ENCODE results near the gene RPS15.

RPS15 gene

DNA sequence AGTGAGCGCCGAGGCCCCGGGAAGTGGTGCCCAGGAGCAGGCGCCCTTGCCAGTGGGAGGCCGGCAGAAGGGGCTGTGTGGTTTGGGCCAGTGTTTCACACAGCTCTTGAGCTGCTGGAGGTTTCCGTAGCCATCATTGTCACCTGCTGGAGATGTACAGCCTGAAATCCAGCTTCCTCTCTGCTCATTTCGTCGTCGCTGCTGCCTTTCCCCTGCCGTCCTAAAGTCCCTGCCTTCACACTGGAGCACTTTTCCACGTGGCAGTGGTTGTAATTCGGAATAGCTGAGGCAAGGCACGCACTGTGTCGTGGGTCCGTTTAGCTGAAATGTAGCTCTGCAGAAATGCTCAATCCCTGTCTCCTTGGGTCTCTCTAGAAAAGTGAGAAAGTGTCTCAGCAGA, 17.6 kb upstream of the RPS15 start:
- DNase-seq (ENCODE audit: low read depth) = no peak

DNA sequence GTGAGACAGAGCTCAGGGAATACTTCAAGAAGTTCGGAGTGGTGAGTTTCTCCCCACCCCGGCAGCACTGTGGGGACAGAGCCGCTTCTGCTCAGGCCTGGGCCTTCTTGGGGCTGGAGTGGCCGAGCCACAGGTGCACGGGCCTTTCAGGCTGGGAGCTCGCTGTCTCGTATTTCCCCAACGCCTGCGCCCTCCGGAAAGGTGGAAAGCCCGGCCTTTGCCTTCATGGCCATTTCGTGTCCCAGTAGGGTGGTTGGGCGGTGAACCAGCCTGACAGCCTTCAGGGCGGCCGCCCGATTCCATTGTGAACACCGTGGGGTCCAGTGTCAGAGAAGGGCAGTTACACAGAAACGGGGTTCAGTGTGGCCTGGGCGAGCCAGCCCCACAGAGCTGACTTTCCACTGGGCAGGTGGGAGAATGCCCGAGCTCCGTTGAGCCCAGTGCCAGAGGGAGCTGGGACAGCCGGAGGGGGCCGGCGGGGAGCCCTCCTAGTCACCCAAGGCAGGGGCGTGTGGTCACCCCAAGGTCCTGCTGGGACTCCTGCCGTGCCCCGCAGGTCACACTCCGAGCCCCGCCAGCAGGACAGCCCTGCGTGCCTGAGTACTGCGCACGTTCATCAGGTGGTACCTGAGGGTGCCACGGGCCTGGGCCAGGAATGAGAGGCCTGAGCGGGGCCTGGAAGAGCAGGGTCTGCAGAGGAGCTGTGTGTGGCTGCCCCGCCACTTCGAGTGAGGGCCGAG, 16.8 kb upstream of the RPS15 start:
- no peak for DNase-seq (ENCODE audit: low read depth)

DNA sequence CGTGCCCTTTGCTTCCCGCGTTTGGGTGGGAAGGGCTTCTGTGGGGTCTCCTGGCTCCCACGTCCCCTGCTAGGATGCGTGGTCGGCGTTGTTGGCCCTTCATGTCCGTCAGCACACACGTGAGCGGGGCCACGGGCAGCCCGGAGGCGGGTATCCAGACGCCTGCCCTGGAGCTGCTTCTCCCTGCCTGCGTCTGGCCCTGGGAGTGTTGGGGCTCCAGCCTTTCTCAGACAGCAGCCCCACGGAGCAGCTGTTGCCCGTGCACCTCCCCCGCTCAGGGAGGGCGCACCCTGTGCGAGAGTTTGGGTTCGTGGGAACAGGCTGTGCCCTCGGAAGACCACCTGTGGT, 16.3 kb upstream of the RPS15 start:
- DNase-seq (ENCODE audit: low read depth) = no peak

DNA sequence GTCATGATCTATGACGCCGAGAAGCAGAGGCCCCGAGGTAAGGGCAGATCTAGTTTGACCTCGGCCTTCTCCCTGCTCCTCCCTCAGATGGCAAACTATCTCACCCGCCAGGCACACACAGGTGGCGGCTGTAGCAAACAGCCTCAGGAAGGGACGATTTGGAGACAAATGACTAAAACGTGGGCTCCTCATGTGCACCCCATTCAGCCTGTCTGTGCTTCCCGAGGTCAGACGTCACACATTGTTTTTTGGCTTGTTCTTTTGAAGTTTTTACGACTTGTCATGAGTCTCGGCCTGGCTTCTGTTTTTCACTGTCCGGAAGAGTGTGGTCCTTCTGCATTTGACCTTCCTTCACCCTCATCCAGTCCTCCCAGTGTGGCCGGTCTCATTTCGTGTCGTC, 15.8 kb upstream of the RPS15 start:
- DNase-seq (ENCODE audit: low read depth) = no peak

DNA sequence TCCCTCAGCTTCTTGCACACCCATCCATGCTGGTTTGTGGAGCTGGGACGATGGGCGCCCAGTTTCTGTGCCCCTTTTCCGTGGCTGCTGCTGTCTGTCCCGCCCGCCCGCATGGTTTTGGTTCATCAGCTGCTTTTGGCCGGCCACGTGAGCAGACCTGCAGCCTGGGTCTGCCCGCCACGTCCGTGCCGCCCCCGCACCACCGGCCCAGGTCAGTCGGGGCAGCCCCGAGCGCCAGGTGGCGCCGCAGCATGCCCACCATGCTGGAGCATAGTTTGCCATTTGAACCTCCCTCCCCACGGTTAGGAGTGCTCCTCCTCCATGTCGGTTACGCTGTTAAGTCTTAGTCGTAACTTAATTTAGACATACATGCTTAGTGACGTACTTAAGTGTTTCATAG, 15.3 kb upstream of the RPS15 start:
- DNase-seq (ENCODE audit: low read depth) = no peak

DNA sequence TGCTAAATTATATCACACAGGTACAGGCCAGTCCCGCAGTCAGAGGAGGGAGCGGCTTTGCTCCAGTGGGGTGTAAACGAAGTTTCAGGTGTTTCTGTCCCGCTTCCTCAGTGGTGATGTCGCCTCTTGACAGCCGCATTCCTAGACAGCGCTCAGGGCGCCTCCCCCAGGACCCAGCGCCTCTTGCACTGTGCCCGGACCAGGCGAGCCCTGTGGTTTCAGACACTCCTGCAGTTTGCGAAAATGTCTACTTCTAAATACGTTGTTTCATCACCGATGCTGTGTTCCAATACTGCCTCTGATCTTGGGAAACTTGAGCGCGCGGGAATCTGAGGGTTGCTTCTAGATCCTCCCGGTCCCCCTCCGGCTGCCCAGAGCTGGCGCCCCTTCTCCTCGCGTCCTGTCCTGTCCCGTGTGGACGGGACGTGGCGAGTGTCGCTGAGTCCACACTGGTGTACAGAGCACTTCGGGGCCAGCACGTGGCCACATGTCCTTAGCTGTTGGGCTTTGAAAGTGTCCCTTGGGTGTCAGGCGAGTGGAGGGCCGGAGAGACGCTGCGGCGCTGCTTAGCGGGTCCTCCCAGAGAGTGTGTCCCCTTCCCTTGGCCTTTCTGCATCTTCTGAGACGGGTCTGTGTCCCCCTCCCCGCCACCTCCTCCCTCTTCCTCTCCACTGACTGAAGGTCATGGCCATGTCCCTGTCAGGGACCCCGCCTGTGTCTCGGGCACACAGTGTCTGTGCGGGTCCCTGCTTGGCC, 14.6 kb upstream of the RPS15 start:
- no peak for DNase-seq (ENCODE audit: low read depth)

DNA sequence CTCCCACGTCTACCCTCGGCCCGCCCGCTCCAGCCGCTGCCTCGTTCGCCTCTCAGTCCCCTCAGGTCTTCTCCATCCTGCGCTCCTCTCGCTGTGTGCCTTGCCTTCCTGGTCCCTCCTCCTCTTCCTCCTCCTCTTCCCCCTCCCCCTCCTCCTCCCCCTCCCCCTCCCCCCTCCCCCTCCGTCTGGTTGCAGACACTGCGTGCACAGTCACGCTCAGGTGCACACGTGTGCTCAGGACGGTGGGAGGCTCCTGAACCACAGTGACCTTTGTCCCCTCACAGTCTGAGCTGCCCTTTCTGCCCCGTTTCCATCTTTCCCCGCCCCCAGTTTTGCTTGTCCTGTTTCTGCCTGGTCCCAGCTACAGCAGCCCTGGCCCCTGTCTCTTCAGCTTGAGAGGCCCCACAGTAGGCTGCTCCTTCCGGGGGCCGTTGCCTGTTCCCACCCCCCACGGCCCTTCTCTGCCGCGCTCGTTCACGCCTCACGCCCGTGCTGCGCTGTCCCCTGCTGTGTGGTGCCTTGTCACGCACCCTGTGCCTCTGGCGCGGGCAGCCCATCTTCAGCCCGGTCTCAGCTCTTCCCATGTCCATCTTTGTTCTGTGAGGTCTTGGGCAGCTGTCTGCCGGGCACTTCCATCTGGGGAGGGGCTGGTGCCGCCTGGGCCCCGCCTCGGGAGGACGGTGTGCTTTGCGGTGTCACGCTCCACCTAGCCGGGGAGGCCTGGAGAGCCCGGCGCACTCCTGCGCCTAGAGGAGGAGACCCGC, 13.8 kb upstream of the RPS15 start:
- DNase-seq (ENCODE audit: low read depth) = no peak

DNA sequence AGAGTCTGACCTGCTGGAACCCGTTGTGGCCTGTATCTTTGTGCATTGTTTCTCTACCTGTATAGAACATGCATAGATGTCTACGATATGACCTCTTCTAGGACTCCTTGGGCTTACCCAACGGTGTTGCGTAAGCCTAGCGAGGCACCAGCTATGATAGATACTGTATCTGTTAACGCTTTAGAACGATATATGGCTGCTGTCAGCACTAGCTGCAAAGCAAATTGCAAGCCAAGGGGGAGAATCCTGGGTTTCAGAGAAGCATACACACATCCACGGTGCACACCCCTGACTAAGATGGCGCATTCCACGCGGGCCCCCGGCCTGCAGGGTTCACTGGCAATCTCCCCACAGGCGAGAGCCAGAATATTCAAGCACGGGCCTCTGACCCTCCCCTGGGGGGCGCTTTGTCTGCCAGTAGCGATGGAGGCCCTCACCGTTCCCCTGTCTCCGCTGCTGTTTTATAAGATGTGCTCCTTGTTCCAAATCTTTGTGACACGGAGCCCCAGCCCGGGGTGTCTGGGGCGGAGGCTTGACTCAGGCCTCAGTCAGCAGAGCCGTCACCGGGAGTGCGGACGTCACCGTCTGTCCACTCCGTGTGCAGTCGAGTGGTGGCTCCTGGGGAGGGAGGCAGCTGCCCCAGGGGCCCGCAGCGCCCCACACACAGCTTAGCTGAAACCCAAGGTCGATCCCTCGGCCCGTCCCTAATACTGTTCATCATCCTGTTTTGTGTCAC, 12.9 kb upstream of the RPS15 start:
- DNase-seq (ENCODE audit: low read depth) = no peak

DNA sequence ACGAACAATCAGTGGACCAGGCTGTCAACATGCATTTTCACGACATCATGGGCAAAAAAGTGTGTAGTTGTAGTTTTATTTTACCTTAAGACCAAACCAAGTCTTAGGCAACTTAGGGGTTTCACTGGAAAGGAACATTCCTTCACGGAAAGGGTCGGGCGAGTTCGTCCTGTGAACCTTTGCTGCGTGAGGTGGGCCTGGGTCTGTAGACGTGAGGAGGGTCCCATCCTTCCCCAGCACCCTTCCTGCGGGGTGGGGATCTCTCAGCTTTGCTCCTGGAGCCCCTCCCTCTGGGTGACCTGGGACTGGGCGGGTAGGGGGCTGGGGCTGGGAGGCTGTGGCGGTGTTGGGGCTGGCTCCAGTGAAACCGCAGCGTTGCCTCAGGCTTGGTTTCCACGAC, 12.3 kb upstream of the RPS15 start:
- no peak for DNase-seq (ENCODE audit: low read depth)

DNA sequence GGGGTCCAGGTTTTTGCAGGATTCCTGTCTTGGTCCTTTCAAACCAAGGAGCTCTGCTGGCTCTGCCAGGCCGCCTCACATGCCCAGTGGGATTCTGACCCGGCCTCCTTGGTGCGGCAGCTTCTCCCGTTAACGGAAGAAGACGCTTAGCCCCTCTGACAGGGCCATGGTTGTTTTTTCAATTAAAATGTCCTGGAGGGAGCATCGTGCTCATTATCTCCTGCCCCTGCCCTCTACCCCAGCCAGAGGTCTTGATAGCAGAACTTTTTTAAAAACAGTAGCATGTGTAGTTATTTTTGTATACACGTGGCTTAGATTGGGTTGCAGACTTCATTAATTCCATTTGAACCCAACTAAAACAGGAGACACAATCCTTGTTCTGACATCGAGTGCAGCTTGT, 11.5 kb upstream of the RPS15 start:
- no peak for DNase-seq (ENCODE audit: low read depth)

DNA sequence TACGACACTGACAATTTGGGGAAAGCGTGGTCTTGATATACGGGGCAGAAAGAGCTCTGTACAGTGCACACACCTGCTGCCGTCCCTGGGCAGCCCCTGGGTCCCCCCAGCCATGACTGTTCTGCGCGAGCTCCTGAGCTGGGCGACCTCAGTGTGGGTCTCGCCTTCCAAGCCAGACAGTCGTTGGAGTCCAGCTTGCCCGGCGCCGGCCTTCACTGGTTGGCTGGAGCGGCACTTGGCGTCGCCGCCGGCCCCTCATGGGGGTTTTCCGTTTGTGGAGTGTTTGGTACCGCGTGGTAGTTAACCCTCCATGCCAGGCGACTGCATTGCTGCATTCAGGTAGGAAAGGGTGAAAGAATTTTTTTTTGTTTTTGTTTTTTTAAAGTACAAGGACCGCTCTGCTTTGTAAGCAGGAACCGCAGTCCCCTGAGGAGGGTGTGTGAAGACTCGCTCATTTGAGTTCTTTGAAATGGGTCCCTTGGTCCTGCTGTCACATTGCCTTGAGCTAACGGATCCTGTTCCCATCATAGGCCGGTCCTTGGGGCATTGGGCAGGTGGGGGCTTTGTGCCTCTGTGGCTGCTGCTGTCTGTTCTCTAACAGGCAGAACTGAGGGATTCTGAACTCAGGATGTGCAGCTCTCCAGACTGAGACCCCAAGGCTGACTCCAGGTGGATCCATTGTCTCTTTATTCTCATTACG, 10.8 kb upstream of the RPS15 start:
- DNase-seq (ENCODE audit: low read depth) = no peak

DNA sequence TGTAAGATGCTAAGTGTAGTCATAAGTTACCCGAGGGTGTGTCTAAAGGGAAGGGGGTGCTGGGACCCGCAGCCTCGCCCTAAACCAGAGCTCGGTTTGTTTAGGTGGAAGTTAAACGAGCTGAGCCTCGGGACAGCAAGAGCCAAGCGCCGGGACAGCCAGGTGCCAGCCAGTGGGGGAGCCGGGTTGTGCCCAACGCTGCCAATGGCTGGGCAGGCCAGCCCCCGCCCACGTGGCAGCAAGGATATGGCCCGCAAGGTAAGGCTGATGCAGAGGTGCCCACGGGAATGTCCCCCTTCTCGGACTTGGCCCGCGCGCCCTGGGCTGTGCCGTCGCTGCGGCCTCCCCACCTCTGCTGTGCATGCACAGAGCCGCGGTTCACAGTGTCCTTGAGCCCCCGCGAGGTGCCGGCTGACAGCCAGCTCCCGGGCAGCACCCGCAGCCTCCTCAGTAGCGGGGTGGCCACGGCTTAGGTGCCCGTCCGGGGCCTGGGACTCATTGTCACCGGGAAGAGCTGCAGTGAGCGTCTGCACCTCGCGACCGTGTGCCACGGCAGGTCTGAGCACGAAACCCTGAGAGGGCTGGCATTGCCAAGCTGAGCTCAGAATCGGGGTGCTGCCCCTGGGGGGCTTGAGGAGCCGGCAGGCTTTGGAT, 9.3 kb upstream of the RPS15 start:
- DNase-seq (ENCODE audit: low read depth) = no peak

DNA sequence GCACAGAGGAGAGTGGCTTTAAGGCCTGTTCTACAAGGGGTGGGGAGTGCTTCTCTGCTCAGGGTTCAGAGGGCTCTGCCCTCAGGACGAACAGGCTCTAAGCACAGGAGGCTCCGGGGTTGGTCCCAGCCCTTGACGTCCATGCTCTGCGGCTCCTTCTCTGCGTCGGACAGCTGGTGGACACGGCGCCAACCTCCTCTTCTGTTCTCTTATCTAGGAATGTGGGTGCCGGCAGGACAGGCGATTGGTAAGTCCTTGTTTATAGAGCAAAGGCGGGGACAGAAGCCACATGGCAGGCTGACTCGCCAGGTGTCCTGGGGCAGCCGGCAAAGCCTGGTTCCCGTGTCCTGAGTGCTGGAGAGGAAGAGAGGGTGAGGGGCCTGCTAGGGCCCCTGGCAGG, 8.4 kb upstream of the RPS15 start:
- no peak for DNase-seq (ENCODE audit: low read depth)

DNA sequence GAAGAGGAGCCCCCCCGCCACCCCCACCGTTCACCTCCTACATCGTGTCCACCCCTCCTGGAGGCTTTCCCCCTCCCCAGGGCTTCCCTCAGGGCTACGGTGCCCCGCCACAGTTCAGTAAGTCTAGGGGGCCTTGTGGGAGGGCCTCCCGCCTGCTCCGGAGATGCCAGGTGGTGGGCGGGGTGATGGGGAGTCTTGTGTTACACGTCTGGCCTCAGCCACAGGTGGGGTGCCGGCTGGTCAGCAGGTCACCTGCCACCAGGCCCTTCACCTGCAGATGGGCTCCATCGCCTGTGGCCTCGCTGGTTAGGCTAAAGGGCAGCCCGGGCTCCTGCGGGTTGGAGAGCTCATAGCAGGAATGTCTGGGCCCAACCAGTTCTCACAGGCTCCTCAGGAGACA, 8.0 kb upstream of the RPS15 start:
- no peak for DNase-seq (ENCODE audit: low read depth)

DNA sequence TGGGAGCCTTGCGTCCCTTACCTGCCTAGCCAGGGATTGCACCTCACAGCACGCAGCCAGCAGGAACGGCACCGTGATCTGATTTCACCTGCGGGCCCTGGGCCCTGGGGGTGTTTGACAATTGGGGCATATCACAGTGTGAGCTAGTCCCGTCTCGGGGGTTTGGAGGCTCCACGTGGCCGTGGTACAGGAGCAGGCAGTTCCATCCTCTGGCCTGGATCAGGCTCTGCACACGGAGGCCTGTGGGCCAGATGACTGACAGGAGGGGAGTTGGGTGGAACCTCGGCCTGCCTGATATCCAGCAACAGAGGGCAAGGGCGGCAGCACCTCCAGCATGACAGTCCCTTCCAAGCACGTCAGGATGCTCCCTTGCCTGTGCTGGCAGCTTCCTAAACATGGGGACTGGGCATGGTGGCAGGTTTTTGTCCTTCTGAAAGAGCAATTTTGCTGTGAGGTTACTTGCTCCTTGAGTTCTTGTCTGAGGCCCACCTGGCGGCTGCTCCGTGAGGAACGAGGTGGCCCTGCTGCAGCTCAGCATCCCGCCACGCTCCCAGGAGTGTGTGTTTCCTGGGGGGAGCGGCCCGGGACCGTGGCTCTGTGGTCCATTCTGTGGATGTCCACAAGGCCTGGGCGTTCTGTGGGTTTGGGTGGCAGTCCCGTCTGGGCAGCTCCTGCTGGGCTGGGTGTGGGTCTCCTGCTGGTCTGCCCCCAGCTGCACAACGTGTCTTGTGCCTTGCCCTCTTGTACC, 6.3 kb upstream of the RPS15 start:
- DNase-seq (ENCODE audit: low read depth) = no peak

DNA sequence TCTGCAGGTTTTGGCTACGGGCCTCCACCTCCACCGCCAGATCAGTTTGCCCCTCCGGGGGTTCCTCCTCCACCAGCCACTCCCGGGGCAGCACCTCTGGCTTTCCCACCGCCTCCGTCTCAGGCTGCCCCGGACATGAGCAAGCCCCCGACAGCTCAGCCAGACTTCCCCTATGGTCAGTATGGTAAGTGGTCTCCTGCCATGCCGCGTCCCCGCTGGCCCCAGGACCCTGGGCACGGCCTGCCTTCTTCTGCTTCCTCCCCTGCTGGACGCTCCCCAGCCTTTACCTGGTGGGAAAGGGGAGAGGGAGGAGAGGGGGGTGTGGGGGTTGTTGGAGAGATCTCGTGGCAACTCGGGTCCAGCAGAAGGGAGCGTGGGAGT, 5.7 kb upstream of the RPS15 start:
- DNase-seq (ENCODE audit: low read depth) = no peak

DNA sequence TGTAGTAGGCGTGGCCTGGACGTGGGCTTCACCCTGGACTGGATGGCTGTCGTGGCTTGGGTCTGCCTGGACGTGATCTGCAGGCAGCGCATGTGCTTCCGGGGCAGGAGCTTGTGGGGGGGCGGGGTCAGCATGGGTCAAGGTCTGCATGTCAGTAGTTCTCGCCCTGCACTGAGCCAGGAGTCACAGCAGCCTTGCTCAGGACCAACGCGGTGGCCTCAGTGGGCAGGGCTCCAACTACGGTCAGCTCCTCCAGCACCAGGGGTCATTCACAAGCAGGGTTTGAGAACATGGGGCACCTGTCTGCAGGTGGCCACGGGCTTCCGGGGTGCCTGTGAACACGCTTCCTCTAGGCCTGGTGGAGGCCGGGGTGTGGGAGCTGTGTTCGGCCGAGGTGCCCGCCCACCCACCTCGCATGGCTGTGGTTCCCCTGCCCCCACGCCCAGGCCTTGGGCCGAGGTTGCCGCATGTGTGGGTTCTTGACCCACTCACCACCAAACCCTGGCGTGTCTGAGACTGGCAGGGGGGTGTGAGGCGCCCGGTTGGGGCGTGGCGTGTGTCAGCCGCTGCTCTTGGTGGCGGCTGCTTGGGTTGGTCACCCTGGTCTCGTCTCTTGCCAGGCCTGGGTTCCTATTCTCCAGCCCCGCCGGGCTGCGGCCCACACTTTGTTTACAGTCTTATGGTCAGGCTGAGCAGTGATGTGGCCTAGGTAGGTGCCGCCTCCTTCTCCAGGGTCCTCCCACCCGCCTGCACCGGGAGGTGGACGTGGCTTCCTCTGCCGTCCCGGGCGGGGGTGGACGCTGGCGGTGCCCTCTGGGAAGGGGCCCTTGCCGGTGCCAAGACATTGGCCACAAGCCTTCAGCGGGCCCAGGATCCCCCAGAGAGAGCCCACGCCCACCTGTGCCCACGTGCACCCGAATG, 4.8 kb upstream of the RPS15 start:
- DNase-seq (ENCODE audit: low read depth) = no peak

DNA sequence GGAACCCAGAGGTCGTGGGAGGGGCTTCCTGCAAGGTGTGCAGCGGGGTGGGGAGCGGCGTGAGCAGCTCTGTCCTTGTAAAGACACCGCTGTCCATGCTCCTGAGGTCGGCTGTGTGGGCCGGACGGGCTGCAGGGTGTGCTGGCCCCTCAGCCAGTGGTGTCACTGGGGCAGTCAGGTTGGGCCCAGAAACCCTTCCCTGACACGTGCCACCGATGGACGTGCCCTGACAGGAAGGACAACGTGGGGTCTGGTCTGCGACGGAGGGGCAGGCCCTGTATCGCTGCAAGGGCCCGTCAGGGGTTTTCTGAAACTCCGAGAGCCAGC, 4.2 kb upstream of the RPS15 start:
- DNase-seq (ENCODE audit: low read depth) = no peak

DNA sequence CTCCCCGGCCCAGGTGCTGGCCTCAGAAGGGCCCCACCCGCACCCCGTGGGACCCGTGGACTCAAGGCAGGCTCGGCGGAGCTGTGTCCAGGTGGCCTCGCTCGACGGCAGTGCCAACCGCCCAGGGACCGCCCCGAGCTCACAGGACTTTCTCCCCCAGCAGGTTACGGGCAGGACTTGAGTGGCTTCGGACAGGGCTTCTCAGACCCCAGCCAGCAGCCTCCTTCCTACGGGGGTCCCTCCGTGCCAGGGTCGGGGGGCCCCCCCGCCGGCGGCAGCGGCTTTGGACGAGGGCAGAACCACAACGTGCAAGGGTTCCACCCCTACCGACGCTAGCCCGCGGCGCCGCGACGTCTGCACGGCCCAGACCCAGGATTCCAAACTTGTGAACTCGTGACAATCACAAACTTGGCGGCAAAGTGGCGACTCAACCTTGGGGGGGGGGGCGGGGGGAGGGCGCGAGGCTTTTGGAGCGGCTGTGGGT, 3.6 kb upstream of the RPS15 start:
- no peak for DNase-seq (ENCODE audit: low read depth)

Measured in HS-5 (cell line).